GM12874 (cell line): ENCODE results near the gene MSMP.

Experiments used
- TF ChIP-seq, protein P1 (sequence below): IDR thresholded peaks from 2 replicates; pipeline ENCODE4 v1.5.1; 2011; ENCODE audit warnings: low read depth, mild to moderate bottlenecking, control low read depth, low read length, moderate library complexity; ENCODE audit not compliant: insufficient read depth

MSMP gene

DNA sequence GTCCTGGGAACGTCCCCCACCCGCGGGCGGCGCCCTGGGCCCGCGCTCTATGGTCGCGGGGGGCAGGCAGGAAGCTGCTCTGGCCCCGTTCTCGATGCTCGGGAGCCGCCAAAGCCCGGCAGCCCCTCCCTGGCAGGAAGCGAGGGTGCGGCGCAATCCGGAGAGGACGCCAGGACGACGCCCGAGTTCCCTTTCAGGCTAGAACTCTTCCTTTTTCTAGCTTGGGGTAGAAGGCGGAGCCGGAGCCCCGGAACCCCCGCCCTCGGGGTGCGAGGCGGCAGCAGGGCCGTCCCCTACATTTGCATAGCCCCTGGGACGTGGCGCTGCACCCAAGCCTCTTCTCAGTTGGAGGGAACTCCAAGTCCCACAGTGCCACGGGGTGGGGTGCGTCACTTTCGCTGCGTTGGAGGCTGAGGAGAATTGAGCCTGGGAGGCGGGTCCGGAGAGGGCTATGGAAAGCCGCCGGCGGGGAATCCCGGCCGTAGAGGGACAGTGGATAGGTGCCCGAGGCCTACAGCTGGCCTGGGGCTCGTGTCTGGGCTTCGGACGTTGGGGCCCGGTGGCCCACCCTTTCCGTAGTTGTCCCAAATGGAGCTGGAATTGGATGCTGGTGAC is 21.8 kb downstream of the MSMP start, which contains the start of the genes CREB3 and TLN1:
TSS of gene CREB3 (plus strand) at position 482 of the 615 bp plus-strand sequence. CDS start at position 589, 107 bp downstream.
TSS of gene TLN1 (minus strand) at position 11 of the 615 bp plus-strand sequence. CDS start 6,501 bp downstream, outside the sequence.
- TF ChIP-seq, protein P1, sequence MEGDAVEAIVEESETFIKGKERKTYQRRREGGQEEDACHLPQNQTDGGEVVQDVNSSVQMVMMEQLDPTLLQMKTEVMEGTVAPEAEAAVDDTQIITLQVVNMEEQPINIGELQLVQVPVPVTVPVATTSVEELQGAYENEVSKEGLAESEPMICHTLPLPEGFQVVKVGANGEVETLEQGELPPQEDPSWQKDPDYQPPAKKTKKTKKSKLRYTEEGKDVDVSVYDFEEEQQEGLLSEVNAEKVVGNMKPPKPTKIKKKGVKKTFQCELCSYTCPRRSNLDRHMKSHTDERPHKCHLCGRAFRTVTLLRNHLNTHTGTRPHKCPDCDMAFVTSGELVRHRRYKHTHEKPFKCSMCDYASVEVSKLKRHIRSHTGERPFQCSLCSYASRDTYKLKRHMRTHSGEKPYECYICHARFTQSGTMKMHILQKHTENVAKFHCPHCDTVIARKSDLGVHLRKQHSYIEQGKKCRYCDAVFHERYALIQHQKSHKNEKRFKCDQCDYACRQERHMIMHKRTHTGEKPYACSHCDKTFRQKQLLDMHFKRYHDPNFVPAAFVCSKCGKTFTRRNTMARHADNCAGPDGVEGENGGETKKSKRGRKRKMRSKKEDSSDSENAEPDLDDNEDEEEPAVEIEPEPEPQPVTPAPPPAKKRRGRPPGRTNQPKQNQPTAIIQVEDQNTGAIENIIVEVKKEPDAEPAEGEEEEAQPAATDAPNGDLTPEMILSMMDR = peak; percentile 21; the same call in 1 of the 2 replicates

DNA sequence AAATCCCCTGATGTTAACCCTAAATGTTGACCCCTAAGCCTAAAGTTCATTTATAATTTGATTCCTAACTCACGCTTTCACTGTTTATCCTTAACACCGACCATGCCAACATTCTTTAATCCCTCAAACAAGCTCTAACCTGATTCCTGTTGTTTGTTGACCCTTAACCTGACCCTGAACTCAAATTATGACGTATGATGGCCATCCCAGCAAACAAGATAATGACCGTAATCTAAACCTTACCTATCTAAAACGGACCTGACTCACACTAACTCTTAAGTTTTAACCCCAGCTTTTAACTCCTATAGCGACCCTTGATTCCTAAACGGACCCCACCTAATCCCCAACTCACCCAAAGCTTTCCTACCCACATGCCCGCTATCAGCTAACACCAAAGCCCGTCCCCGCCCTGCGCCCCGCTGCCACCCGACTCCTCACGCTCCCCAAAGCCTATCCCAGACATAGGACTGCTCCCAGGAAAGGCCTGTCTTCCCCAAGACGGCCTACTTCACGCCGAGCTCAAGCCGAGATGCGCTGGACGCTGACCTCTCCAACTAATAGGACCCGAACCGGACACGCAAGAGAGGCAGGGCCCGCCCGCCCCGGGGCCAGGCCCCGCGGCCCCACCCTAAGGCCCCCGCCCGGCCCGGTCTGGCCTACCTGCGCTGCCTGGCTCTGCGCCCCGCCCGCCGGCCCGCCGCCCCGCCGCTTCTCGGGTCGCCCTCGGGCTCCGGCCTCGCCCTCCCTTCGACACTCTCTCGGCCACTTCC is 22.5 kb downstream of the MSMP start:
- TF ChIP-seq, protein P1 = no peak

DNA sequence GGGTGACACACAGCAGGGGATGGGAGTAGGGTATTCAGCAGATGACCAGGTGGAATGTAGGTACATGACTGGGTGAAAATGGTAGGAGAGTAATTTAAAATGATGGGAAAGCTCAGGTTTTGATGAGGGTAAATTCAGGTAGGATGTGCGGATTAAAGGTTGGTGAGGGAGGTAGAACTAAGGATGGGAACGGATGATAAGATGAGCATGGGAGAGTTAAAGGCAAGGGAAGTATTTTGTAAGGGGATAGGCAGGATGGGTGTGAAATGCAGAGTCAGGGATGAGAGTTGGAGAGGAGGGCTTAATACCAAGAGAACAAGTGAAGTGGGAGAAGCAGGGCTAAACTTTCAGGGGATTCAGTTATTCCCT is 23.6 kb downstream of the MSMP start:
- TF ChIP-seq, protein P1 = no peak

DNA sequence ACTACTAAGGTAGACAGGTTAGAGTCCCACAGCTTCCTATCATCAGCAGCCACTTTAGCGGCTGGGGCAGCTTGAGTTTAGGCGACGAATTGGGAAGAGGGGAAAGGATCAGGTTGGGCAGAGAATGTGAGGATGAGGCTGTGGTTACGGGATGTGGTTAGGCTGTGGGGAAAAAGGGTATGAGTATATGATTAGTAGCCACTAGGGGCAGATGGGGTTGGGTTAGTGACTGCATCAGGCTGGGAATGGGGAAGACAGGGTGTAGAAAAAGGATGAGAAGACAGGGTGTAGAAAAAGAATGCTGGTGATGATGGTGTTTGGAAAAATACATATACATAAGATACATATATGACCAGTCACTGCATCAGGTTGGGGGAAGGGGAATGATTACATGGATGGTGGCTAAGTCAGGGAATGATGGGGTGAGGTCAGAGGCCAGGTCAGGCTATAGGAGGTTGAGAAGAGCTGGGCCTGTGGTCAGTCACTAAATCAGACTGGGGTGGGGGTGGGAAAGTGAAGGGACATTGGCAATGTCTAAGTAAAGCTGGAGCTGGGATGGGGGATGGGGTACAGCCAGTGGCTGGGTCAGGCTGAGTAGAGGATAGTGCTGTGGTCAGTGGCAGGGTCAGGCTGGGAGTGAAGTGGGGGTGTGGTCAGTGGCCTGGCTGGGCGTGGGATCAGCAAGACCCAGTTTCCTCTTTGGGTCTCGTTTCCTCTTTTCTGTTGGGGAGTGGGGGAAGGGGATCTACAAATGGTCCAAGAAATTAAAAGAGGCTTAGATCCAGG is 24.2 kb downstream of the MSMP start:
- TF ChIP-seq, protein P1 = peak; percentile 63

DNA sequence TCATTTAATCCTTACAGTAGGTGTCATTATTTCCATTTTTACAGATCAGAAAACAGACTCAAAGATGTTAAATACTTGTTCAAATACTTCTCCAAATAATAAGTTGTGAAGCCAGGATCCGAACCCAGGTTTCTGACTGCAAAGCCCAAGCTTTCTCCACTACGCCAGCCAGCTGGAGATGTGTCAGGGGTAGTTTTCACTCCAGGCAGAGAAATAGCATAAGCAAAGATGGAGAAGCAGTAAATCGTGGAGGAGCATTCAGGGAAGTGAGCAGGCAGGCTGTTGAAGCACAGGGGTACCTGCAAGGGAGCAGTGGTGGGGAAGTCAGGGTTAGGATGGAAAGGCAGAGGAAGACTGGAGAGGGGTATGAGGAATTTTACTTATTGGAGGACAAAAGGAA is 25.0 kb downstream of the MSMP start:
- TF ChIP-seq, protein P1 = no peak

DNA sequence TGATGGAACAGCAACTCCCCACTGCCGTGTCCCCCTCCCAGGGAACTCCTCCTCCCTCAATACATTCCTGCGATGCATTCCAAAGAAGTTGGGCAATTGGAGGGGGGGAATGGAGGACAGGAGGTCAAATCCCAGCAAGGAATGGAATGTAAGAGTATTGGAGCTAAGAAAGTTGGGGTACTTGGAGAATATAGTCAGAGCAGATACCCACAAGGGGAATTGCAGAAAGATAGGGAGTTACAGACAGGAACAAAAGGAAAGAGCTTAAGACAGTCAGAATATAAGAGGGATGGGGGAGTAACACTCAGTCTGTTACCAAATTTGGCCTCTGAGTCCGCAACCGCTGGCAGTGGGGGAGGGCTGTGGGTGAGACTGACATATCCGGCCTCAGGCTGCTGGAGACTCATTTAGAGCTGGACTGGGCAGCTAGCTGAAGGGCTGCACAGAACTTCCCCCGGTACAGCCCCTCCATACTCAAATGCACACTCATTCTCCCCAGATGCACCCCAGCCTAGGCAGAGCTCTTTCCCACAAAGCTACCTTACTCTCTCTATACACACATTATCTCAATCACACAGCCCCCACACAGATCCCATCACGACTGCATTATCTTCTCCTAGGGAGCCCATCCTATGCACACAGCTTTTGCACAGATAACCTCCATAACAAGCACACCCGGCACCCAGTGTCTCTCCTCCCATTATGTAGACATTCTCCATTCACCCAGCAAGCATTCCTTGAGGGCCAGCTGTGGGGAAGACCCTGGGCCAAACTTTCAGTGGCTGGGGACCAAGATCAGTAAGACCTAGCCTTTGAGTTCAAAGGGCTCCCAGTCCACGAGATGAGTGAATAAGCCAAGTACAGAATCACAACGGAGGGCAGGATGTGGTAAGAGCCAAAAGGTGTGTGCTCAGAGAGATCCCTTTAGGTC is 25.8 kb downstream of the MSMP start:
- TF ChIP-seq, protein P1 = no peak

DNA sequence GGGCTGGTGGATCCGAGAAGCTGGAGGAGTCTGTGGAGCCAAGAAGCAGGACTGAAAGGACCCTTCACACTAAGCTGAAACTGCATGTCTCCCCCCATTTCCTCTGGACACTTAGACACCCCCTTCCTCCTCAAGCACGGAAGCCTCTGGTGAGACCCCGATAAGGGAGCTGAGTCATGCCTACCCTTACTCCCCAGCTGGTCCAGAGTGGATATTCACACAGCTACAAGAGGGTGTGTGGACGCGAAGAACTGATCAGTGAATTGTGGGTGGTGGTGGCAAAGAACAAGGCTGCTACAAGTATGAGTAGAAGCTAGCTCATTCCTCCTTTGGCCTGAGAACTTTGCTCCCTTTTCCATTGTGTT is 26.4 kb downstream of the MSMP start:
- TF ChIP-seq, protein P1 = no peak
